Mesenchymal stem cell (in vitro differentiated cells and primary cell): ENCODE measurements around the gene ARL6IP4.

Experiments used
- DNase-seq: peaks from one replicate; pipeline ENCODE4 v3.0.0-alpha.2; 2013
- H2AFZ ChIP-seq: one replicate; pipeline ENCODE4 v1.6.1; 2013; ENCODE audit warnings: low read depth, mild to moderate bottlenecking, control low read depth, inconsistent platforms, low read length, moderate library complexity
- H2AK5ac ChIP-seq: 2 replicates; pipeline ENCODE4 v1.6.1; 2013; ENCODE audit warnings: low read length, moderate library complexity, mild to moderate bottlenecking, inconsistent platforms; ENCODE audit not compliant: severe bottlenecking
- H2BK120ac ChIP-seq: one replicate; pipeline ENCODE4 v1.6.1; 2013; ENCODE audit warnings: low read depth, mild to moderate bottlenecking, inconsistent platforms, low read length, moderate library complexity
- H2BK12ac ChIP-seq, 2 experiments: one replicate each; pipeline ENCODE4 v1.6.1; 2013; ENCODE audit warnings: inconsistent platforms in 2 of 2, low read length in 2 of 2, mild to moderate bottlenecking in 2 of 2, moderate library complexity in 2 of 2, control low read depth in 1 of 2
- H2BK15ac ChIP-seq: one replicate; pipeline ENCODE4 v1.6.1; 2013; ENCODE audit warnings: mild to moderate bottlenecking, low read depth, inconsistent platforms; ENCODE audit not compliant: poor library complexity, severe bottlenecking
- H2BK5ac ChIP-seq: 2 replicates; pipeline ENCODE4 v1.6.1; 2013; ENCODE audit warnings: low read depth, mild to moderate bottlenecking, low read length, control low read depth, inconsistent platforms; ENCODE audit not compliant: poor library complexity, severe bottlenecking
- H3K14ac ChIP-seq, 2 experiments: one replicate each; pipeline ENCODE4 v1.6.1; 2013; ENCODE audit warnings: inconsistent platforms in 2 of 2, low read length in 2 of 2, control low read depth in 1 of 2, mild to moderate bottlenecking in 1 of 2, moderate library complexity in 1 of 2
- H3K18ac ChIP-seq, 2 experiments: one replicate each; pipeline ENCODE4 v1.6.1; 2013; ENCODE audit warnings: inconsistent platforms in 2 of 2, low read length in 2 of 2, control low read depth in 1 of 2, low read depth in 1 of 2, mild to moderate bottlenecking in 1 of 2
- H3K23ac ChIP-seq, 2 experiments: one replicate each; pipeline ENCODE4 v1.6.1; 2013; ENCODE audit warnings: inconsistent platforms in 2 of 2, low read length in 2 of 2, mild to moderate bottlenecking in 2 of 2, moderate library complexity in 2 of 2, control low read depth in 1 of 2
- H3K27ac ChIP-seq: 2 replicates; pipeline ENCODE4 v1.5.1; 2013; ENCODE audit warnings: mild to moderate bottlenecking, moderate library complexity, low read length, control low read depth, inconsistent platforms; ENCODE audit not compliant: poor library complexity, severe bottlenecking
- H3K27me3 ChIP-seq, 2 experiments: 2 replicates each; pipeline versions ENCODE4 v1.6.1 to v1.7.0; 2013; ENCODE audit warnings: low read length in 2 of 2, mild to moderate bottlenecking in 2 of 2, moderate library complexity in 2 of 2, control low read depth in 1 of 2, inconsistent platforms in 1 of 2; ENCODE audit not compliant: control insufficient read depth in 1 of 2, insufficient read depth in 1 of 2
- H3K36me3 ChIP-seq, 2 experiments: 2 replicates each; pipeline versions ENCODE4 v1.6.1 to v1.7.0; 2013; ENCODE audit warnings: low read length in 2 of 2, control low read depth in 1 of 2, inconsistent platforms in 1 of 2, low read depth in 1 of 2, mild to moderate bottlenecking in 1 of 2; ENCODE audit not compliant: insufficient read depth in 2 of 2, control insufficient read depth in 1 of 2
- H3K4ac ChIP-seq, 2 experiments: one replicate each; pipeline ENCODE4 v1.6.1; 2013; ENCODE audit warnings: inconsistent platforms in 2 of 2, low read length in 2 of 2, mild to moderate bottlenecking in 2 of 2, moderate library complexity in 2 of 2, control low read depth in 1 of 2, low read depth in 1 of 2
- H3K4me1 ChIP-seq: 2 replicates; pipeline ENCODE4 v1.6.1; 2013; ENCODE audit warnings: low read depth, low read length, control low read depth; ENCODE audit not compliant: control insufficient read depth, insufficient read depth
- H3K4me2 ChIP-seq: 2 replicates; pipeline ENCODE4 v1.6.1; 2013; ENCODE audit warnings: low read length, mild to moderate bottlenecking, inconsistent platforms; ENCODE audit not compliant: poor library complexity, severe bottlenecking
- H3K4me3 ChIP-seq, 2 experiments: 2 replicates each; pipeline versions ENCODE4 v1.5.1 to v1.7.0; 2013; ENCODE audit warnings: low read length in 2 of 2, mild to moderate bottlenecking in 2 of 2, control low read depth in 1 of 2, low read depth in 1 of 2; ENCODE audit not compliant: insufficient read depth in 1 of 2
- H3K79me1 ChIP-seq: replicated peaks from 2 replicates; pipeline ENCODE4 v1.6.1; 2013; ENCODE audit warnings: mild to moderate bottlenecking, control low read depth, low read length, inconsistent platforms; ENCODE audit not compliant: poor library complexity, severe bottlenecking
- H3K9ac ChIP-seq: 2 replicates; pipeline ENCODE4 v1.7.0; 2013; ENCODE audit warnings: mild to moderate bottlenecking, low read length, moderate library complexity
- H3K9me3 ChIP-seq: 2 replicates; pipeline ENCODE4 v1.7.0; 2013; ENCODE audit warnings: mild to moderate bottlenecking, low read length; ENCODE audit not compliant: control insufficient read depth
- H4K8ac ChIP-seq: one replicate; pipeline ENCODE4 v1.6.1; 2013; ENCODE audit warnings: inconsistent platforms, mild to moderate bottlenecking, low read length, moderate library complexity
- H4K91ac ChIP-seq: one replicate; pipeline ENCODE4 v1.6.1; 2013; ENCODE audit warnings: mild to moderate bottlenecking, low read length, inconsistent platforms
- WGBS: methylation state at CpG from one replicate; pipeline ENCODE4 v1.1.7; 2013; ENCODE audit warnings: mixed read lengths; 5-methylcytosine and 5-hydroxymethylcytosine counted together

The ARL6IP4 gene

GRCh38 chr12:123028475-123028874, 48.0 kb downstream of the ARL6IP4 start:
- no peak overlapping the region for H2BK12ac ChIP-seq
- no peak overlapping the region for H3K18ac ChIP-seq
- H2AK5ac ChIP-seq, result no peak overlapping the region
- peaks cover 30 to 43% of the 10 kb centered on the region in 2 experiments for H3K36me3 ChIP-seq
- no peak overlapping the region for H2BK15ac ChIP-seq
- H3K27ac ChIP-seq, result no peak overlapping the region
- H3K23ac ChIP-seq, result no peak overlapping the region
- H2AFZ ChIP-seq, result no peak overlapping the region
- H4K8ac ChIP-seq, result no peak overlapping the region
- H3K79me1 ChIP-seq, result peaks cover 2% of the 10 kb centered on the region
- H3K9ac ChIP-seq, result no peak overlapping the region
- 97% methylated on average over 7 of the region's 7 CpGs for WGBS
- H2BK120ac ChIP-seq, result no peak overlapping the region
- H3K14ac ChIP-seq, result no peak overlapping the region
- H4K91ac ChIP-seq, result no peak overlapping the region
- no peaks in the 10 kb centered on the region for H3K9me3 ChIP-seq
- no peak overlapping the region for H2BK5ac ChIP-seq
- no peak for DNase-seq
- H3K4ac ChIP-seq, result no peak overlapping the region
- no peaks in the 10 kb centered on the region for H3K27me3 ChIP-seq
- no peak overlapping the region for H3K4me3 ChIP-seq
- peaks cover 4% of the 10 kb centered on the region for H3K4me1 ChIP-seq
- no peak overlapping the region for H3K4me2 ChIP-seq

- H3K4me2 ChIP-seq, result no peak overlapping the region
- H2BK15ac ChIP-seq, result no peak overlapping the region
- H3K36me3 ChIP-seq, result peaks cover 33 to 50% of the 10 kb centered on the region in 2 experiments
- peaks cover 2% of the 10 kb centered on the region for H3K79me1 ChIP-seq
- DNase-seq, result no peak
- H4K91ac ChIP-seq, result no peak overlapping the region
- H4K8ac ChIP-seq, result no peak overlapping the region
- H3K4me3 ChIP-seq, result no peak overlapping the region
- H2BK5ac ChIP-seq, result no peak overlapping the region
- no peaks in the 10 kb centered on the region for H3K27me3 ChIP-seq
- H3K23ac ChIP-seq, result no peak overlapping the region
- no peak overlapping the region for H2BK12ac ChIP-seq
- no peak overlapping the region for H2BK120ac ChIP-seq
- H3K27ac ChIP-seq, result no peak overlapping the region
- no peak overlapping the region for H3K18ac ChIP-seq
- no peaks in the 10 kb centered on the region for H3K9me3 ChIP-seq
- H3K14ac ChIP-seq, result no peak overlapping the region
- H3K4me1 ChIP-seq, result peaks cover 4% of the 10 kb centered on the region
- H3K9ac ChIP-seq, result no peak overlapping the region
- no peak overlapping the region for H2AFZ ChIP-seq
- H3K4ac ChIP-seq, result no peak overlapping the region
- H2AK5ac ChIP-seq, result no peak overlapping the region
Observed at GRCh38 chr12:123029550-123029949, 49.1 kb downstream of the ARL6IP4 start.

GRCh38 chr12:123030686-123031085, 50.2 kb downstream of the ARL6IP4 start:
- WGBS, result 88% methylated on average over 1 of the region's 1 CpG
- no peak overlapping the region for H3K4me3 ChIP-seq

GRCh38 chr12:123031171-123031845, 50.8 kb downstream of the ARL6IP4 start:
- Histone ChIP-seq H4K91ac (no peak overlapping the region), H3K4me3 (no peak overlapping the region), H2BK120ac (no peak overlapping the region), H3K79me1 (peaks cover 2% of the 10 kb centered on the region), H2BK5ac (no peak overlapping the region), H2AK5ac (no peak overlapping the region), H3K4ac (no peak overlapping the region), H3K27me3 (no peaks in the 10 kb centered on the region), H4K8ac (no peak overlapping the region), H3K23ac (no peak overlapping the region), H3K36me3 (peaks cover 33 to 44% of the 10 kb centered on the region in 2 experiments), H3K9me3 (no peaks in the 10 kb centered on the region), H3K14ac (no peak overlapping the region), H3K9ac (no peak overlapping the region), H2BK15ac (no peak overlapping the region), H2AFZ (no peak overlapping the region), H3K18ac (no peak overlapping the region), H3K4me2 (no peak overlapping the region), H3K27ac (no peak overlapping the region), H2BK12ac (no peak overlapping the region), H3K4me1 (no peaks in the 10 kb centered on the region)
- WGBS, result 92% methylated on average over 10 of the region's 10 CpGs
- no peak for DNase-seq

More at GRCh38 chr12:123030686-123031085, 50.2 kb downstream of the ARL6IP4 start:
- H3K14ac ChIP-seq, result no peak overlapping the region
- no peak overlapping the region for H3K9ac ChIP-seq
- no peak overlapping the region for H2BK5ac ChIP-seq
- H2BK15ac ChIP-seq, result no peak overlapping the region
- H3K4me1 ChIP-seq, result no peaks in the 10 kb centered on the region
- H4K91ac ChIP-seq, result no peak overlapping the region
- no peak for DNase-seq
- no peak overlapping the region for H2BK120ac ChIP-seq
- H3K36me3 ChIP-seq, result peaks cover 33 to 49% of the 10 kb centered on the region in 2 experiments
- H3K23ac ChIP-seq, result no peak overlapping the region
- H3K79me1 ChIP-seq, result peaks cover 2% of the 10 kb centered on the region
- no peaks in the 10 kb centered on the region for H3K9me3 ChIP-seq
- H3K4me2 ChIP-seq, result no peak overlapping the region
- no peak overlapping the region for H3K18ac ChIP-seq
- H4K8ac ChIP-seq, result no peak overlapping the region
- H2AFZ ChIP-seq, result no peak overlapping the region
- H2BK12ac ChIP-seq, result no peak overlapping the region
- H3K27me3 ChIP-seq, result no peaks in the 10 kb centered on the region
- H3K4ac ChIP-seq, result no peak overlapping the region
- H3K27ac ChIP-seq, result no peak overlapping the region
- H2AK5ac ChIP-seq, result no peak overlapping the region
